ENCODE results near the gene PIM2.

Gene PIM2

GRCh38 chrX:48918643-48919340 is at the start of gene PIM2:
Gene PIM2, minus strand, starts transcription at chrX:48919024. Its CDS starts 190 bp downstream, at chrX:48918834.
- peak; percentile 92 for DNase-seq

DNA sequence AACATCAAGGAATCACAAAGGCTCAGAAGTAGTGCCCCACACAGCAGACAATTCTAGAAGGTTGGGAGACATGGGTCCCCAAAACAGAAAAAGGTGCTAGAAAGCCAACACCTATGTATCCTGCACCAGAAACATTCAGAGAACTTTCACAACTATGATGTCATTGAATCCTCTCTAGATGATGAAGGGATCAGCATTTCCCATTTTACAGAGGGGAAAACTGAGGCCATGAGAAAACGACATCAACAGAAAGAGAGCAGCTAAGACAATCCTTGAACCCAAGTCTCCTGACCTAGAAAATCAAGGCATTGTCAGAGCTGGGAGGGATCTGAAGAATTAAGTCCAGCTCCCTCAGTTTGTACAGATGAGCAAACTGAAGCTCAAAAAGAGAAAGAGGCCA is 49.6 kb upstream of the PIM2 start:
- DNase-seq: no peak

- no peak for DNase-seq
These were observed 48.2 kb upstream of the PIM2 start for GRCh38 chrX:48966796-48967579.

- DNase-seq: no peak
These were observed 47.1 kb upstream of the PIM2 start for GRCh38 chrX:48965959-48966358.

- no peak for DNase-seq
These were observed 42.8 kb upstream of the PIM2 start for GRCh38 chrX:48961585-48962091.

- no peak for DNase-seq
These were observed 41.5 kb upstream of the PIM2 start for GRCh38 chrX:48960291-48960690.

DNA sequence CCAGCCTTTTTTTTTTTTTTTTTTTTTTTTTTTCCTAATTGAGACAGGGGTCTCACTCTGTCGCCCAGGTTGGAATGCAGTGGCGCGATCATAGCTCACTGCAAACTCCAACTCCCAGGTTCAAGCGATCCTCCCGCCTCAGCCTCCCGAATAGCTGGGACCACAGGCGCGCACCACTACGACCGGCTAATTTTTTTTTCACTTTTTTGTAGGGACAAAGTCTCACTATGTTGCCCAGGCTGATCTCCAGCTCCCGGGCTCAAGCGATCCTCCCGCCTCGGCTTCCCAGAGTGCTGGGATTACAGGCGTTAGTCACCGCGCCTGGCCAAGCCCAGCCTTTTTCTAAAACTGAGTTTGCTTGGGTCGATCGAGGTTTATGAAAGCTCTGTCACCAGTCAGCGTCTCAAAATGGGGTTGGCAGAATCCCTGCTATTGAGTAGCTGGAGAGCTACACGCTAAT is 39.8 kb upstream of the PIM2 start:
- DNase-seq: peak; percentile 19

- peak; percentile 93 for DNase-seq
These were observed 39.2 kb upstream of the PIM2 start for GRCh38 chrX:48957827-48958634.

DNA sequence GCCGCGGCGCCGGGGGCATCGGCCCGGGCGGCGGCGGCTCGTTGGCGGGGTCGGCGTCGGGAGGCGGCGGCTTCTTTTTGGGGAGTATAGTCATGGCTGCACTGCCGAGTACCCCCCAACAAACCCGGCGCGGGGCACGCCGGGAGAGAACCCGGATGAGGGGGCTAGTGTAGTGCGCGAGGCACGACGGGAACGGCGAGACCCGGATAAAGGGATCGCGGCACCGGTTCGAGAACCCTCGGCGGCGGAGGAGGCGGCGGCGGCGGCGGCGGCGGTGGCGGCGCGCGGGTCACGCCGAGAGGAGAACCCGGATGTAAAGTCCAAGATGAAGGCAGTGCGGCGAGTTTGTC is 38.6 kb upstream of the PIM2 start, which contains the start of gene OTUD5:
Gene OTUD5 (minus strand): TSS at position 131 of the 350 bp plus-strand sequence. CDS start 37 bp downstream, at position 94.
- peak; percentile 79 for DNase-seq

GRCh38 chrX:48956728-48957414 is 38.0 kb upstream of the PIM2 start:
- peak; percentile 60 for DNase-seq

GRCh38 chrX:48948589-48948988 is 29.8 kb upstream of the PIM2 start:
- no peak for DNase-seq

GRCh38 chrX:48945517-48946348 is 26.9 kb upstream of the PIM2 start:
- peak; percentile 50 for DNase-seq

GRCh38 chrX:48942895-48943294 is 24.1 kb upstream of the PIM2 start:
- no peak for DNase-seq

- no peak for DNase-seq
These were observed 21.7 kb upstream of the PIM2 start for GRCh38 chrX:48940404-48940955.

DNA sequence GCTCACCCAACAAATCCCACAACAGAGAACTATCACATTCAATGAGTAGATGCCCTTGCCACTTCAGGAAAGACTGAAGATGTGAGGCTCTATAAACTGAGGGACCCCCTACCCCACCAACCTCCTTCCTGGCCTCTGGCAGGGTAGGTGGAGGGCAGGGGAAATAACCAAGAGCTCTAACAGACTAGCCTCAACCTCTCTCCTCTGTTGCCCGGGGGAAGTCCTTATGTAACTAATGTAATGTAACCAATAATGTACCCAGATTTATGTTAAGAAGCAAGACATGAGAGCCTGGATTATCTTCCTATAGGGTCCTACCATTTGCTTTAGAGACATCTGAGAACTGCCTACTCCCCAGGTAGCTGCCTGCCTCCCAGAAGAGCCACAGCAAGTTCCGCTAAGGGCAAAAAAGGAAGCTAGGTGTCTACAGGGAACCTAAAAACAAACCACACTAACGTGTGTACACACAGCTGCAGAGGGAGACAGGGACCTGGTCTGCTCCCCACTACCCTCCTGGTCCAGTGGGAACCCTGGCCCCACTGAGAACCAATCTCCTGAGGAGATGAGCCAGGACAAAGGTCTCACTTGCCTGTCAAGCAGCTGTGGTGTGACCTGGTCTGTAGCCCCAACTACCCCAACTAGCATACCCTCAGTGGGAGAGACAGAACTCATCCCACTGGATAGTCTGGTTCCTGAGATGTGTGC is 20.9 kb upstream of the PIM2 start:
- no peak for DNase-seq

- peak; percentile 82 for DNase-seq
These were observed 20.0 kb upstream of the PIM2 start for GRCh38 chrX:48938721-48939425.

GRCh38 chrX:48937054-48937907 is 18.5 kb upstream of the PIM2 start:
- DNase-seq: peak; percentile 91

- DNase-seq: no peak
These were observed 17.7 kb upstream of the PIM2 start for GRCh38 chrX:48936429-48937053.
